ENCODE measurements around the gene MICAL2.

MICAL2 gene

GRCh38 chr11:12154871-12155668, 44.7 kb downstream of the MICAL2 start:
- TF ChIP-seq CTCF (IDR thresholded peaks at IDR 0.05; ENCODE audit: insufficient read depth, low read depth, low read length, missing control alignments) = no peak
- no peak overlapping the region for H3K4me3 ChIP-seq (ENCODE audit: low read length)
- DNase-seq (ENCODE audit: low read depth) = no peak

DNA sequence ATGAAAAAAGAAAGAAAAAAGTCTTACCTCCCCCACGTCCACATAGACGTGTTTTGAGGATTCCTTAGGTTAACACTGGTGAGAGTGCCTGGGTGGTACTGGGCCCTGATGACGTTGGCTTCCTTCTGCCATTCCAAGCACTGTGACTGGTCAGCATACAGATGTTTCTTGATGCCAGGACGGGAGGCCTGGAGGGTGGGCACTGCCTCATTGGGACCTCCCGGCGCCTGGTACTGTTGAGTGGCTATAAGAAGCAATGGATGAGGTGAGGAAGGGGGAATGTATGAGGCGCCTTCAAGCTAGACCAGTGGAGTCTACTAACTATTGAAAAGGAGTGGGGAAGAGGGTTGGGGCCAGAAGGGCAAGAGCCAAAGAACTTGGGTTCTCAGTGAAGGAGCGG, 45.3 kb downstream of the MICAL2 start:
- no peak for DNase-seq (ENCODE audit: low read depth)
- TF ChIP-seq CTCF (IDR thresholded peaks at IDR 0.05; ENCODE audit: insufficient read depth, low read depth, low read length, missing control alignments) = no peak
- no peak overlapping the region for H3K4me3 ChIP-seq (ENCODE audit: low read length)

- no peak for TF ChIP-seq CTCF (IDR thresholded peaks at IDR 0.05; ENCODE audit: insufficient read depth, low read depth, low read length, missing control alignments)
Measured at GRCh38 chr11:12156301-12157140, 46.1 kb downstream of the MICAL2 start.

GRCh38 chr11:12157241-12157661, 46.9 kb downstream of the MICAL2 start:
- no peak overlapping the region for H3K4me3 ChIP-seq (ENCODE audit: low read length)
- DNase-seq (ENCODE audit: low read depth) = no peak
- no peak for TF ChIP-seq CTCF (IDR thresholded peaks at IDR 0.05; ENCODE audit: insufficient read depth, low read depth, low read length, missing control alignments)

More at GRCh38 chr11:12156301-12157140, 46.1 kb downstream of the MICAL2 start:
- DNase-seq (ENCODE audit: low read depth) = no peak
- no peak overlapping the region for H3K4me3 ChIP-seq (ENCODE audit: low read length)

GRCh38 chr11:12158909-12159308, 48.5 kb downstream of the MICAL2 start:
- DNase-seq (ENCODE audit: low read depth) = no peak
- H3K4me3 ChIP-seq (ENCODE audit: low read length) = no peak overlapping the region
- no peak for TF ChIP-seq CTCF (IDR thresholded peaks at IDR 0.05; ENCODE audit: insufficient read depth, low read depth, low read length, missing control alignments)

DNA sequence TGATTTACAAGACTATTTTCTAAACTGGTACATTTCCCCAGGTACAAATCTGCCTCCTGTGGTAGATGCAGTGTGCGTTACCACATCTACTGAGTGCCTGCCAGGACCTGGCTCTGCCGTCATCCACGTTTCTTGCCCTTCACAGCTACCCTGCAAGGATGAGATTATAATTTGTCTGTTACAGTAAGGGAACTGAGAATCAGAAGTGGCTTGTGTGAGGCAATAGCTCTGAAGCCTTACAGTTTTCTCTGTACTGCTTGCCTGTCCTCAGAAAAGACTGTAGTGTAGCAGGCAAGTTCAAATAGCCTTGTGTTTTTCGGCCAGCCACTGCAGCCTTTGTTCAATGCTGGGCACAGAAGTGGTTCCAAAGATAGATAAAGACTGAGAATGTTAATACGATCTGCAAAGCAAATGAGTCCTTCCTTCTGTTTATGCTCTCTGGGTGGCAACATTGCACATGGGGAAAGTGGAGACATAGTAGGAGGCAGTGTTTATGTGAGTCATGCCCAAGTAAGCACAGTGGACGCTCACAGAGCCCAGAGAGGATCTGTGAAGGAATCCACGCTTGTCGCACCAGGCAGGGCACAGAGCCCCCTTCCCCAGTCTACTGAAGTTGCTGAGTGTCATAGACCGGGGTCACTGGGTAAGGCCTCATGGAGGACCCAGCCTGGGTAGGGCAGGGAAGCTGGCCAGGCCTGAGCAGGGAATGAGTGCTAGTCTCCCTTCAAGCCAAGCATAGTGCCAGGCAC, 49.1 kb downstream of the MICAL2 start:
- H3K4me3 ChIP-seq (ENCODE audit: low read length) = no peak overlapping the region
- peak; percentile 78 for DNase-seq (ENCODE audit: low read depth)
- peak; percentile 21 for TF ChIP-seq CTCF (IDR thresholded peaks at IDR 0.05; ENCODE audit: insufficient read depth, low read depth, low read length, missing control alignments)

Measured in epithelial cell of esophagus (primary cell).